ENCODE data around the gene TMEM174. TPM values are rescaled to one million over a fixed set of nuclear protein-coding genes. Genes with fewer than 3 reads are reported as not detected.

The TMEM174 gene, protein sequence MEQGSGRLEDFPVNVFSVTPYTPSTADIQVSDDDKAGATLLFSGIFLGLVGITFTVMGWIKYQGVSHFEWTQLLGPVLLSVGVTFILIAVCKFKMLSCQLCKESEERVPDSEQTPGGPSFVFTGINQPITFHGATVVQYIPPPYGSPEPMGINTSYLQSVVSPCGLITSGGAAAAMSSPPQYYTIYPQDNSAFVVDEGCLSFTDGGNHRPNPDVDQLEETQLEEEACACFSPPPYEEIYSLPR
- not detected for total RNA-seq (ENCODE audit: unreplicated experiment)
- long read RNA-seq = 0 reads

DNA sequence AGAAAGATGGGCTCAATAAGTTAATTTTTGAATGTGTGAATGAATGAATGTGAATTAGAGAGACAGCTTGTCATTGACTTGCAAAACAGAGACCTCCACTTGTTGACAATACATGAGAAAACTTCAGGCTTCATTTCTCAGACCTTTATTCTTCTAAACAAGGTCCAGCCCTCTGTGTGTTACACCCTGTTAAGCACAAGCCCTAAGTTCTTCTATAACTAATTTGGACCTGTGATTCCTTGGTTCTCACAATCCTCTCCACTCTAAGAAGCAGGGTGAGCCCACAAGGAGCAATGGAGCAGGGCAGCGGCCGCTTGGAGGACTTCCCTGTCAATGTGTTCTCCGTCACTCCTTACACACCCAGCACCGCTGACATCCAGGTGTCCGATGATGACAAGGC, at the start of gene TMEM174:
Gene TMEM174, plus strand, starts transcription at position 243 of the 400 bp plus-strand sequence. Its CDS starts 51 bp downstream, at position 294.
- TF ChIP-seq, protein P1, sequence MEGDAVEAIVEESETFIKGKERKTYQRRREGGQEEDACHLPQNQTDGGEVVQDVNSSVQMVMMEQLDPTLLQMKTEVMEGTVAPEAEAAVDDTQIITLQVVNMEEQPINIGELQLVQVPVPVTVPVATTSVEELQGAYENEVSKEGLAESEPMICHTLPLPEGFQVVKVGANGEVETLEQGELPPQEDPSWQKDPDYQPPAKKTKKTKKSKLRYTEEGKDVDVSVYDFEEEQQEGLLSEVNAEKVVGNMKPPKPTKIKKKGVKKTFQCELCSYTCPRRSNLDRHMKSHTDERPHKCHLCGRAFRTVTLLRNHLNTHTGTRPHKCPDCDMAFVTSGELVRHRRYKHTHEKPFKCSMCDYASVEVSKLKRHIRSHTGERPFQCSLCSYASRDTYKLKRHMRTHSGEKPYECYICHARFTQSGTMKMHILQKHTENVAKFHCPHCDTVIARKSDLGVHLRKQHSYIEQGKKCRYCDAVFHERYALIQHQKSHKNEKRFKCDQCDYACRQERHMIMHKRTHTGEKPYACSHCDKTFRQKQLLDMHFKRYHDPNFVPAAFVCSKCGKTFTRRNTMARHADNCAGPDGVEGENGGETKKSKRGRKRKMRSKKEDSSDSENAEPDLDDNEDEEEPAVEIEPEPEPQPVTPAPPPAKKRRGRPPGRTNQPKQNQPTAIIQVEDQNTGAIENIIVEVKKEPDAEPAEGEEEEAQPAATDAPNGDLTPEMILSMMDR (IDR thresholded peaks at IDR 0.05; ENCODE audit: partially characterized antibody, unreplicated experiment) = no peak
- peaks cover 2% of the 10 kb centered on the region for H3K4me1 Mint-ChIP-seq (ENCODE audit: low read depth, unreplicated experiment)
- H3K27ac Mint-ChIP-seq (ENCODE audit: unreplicated experiment) = no peak within 1 kb of the TSS
- H3K36me3 Mint-ChIP-seq (ENCODE audit: unreplicated experiment) = no peaks in the 10 kb centered on the region
- no peaks in the 10 kb centered on the region for H3K27me3 Mint-ChIP-seq (ENCODE audit: unreplicated experiment)
- no peak within 1 kb of the TSS for H3K4me3 Mint-ChIP-seq (ENCODE audit: unreplicated experiment)
- DNase-seq = no peak
- H3K9me3 Mint-ChIP-seq (ENCODE audit: unreplicated experiment) = no peaks in the 10 kb centered on the region

DNA sequence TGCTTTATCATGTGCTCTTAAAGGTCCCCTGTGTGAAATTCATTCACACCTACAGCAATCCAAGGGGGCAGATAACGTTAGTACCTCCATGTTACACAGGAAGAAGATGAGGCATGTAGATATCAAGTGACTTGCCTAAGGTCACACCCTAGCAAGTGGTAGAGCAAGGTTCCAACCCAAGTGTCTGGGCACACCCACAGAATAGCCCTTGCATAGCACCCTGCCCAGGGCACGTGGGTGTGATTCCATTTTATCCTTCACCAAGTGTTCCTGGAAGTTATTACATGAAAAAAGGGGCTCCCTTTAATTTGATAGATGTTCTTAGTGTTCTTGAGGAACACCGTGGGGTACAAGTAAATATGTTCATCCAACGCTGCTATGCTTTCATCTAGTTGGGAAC, 47.7 kb upstream of the TMEM174 start:
- H3K9me3 Mint-ChIP-seq (ENCODE audit: unreplicated experiment) = peaks cover 2% of the 10 kb centered on the region

DNA sequence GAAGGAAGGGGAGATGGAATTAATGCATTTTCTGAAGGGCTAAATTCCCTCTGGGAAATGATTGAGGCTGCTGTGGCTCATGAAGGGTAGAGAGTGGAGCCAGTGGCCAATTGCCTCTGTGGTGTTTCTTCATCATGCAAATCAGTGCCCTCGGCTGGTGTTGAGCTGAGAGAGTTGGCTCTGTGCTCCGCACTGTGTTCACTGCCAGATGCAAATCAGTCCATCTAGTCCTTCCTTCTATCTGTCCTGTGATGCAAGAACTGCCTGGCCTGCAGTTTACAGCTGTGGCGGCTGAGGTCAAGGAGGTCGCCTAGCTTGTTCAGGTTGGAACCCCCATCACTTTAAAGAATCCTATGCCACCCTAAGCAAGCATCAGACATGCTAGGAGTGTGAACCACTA, 46.6 kb upstream of the TMEM174 start:
- H3K27me3 Mint-ChIP-seq (ENCODE audit: unreplicated experiment) = peaks cover 2% of the 10 kb centered on the region
- no peak for DNase-seq
- peaks cover 8% of the 10 kb centered on the region for H3K36me3 Mint-ChIP-seq (ENCODE audit: unreplicated experiment)
- no peak overlapping the region for H3K27ac Mint-ChIP-seq (ENCODE audit: unreplicated experiment)
- TF ChIP-seq, protein P1 (IDR thresholded peaks at IDR 0.05; ENCODE audit: partially characterized antibody, unreplicated experiment) = no peak
- peaks cover 2% of the 10 kb centered on the region for H3K9me3 Mint-ChIP-seq (ENCODE audit: unreplicated experiment)
- H3K4me1 Mint-ChIP-seq (ENCODE audit: low read depth, unreplicated experiment) = peaks cover 7% of the 10 kb centered on the region
- H3K4me3 Mint-ChIP-seq (ENCODE audit: unreplicated experiment) = no peak overlapping the region

More for the DNA sequence above, 47.7 kb upstream of the TMEM174 start:
- H3K27me3 Mint-ChIP-seq (ENCODE audit: unreplicated experiment) = peaks cover 6% of the 10 kb centered on the region
- no peak for DNase-seq
- H3K27ac Mint-ChIP-seq (ENCODE audit: unreplicated experiment) = no peak overlapping the region
- H3K4me1 Mint-ChIP-seq (ENCODE audit: low read depth, unreplicated experiment) = peaks cover 10% of the 10 kb centered on the region
- no peak overlapping the region for H3K4me3 Mint-ChIP-seq (ENCODE audit: unreplicated experiment)
- peaks cover 8% of the 10 kb centered on the region for H3K36me3 Mint-ChIP-seq (ENCODE audit: unreplicated experiment)
- TF ChIP-seq, protein P1 (IDR thresholded peaks at IDR 0.05; ENCODE audit: partially characterized antibody, unreplicated experiment) = no peak

DNA sequence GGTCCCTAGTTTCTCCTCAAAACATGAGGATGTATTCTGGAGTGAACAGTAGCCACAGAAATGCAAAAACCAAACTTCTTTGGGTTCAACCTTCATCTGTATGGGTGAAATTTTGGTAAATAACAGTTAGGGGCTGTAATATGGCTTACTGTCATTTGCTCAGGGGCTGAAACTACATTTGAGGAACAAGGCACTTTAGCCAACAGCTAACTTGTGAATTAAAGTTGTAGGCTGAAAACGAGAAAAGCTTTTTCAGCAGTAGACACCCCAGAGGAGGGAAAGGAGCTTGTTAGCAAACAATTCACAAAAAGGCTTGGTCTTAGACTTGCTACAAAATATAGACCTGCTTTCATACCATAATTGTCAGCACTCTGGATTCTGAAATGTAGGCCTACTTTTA, 46.0 kb upstream of the TMEM174 start:
- Mint-ChIP-seq H3K4me1 (ENCODE audit: low read depth, unreplicated experiment) (peaks cover 6% of the 10 kb centered on the region), H3K9me3 (ENCODE audit: unreplicated experiment) (peaks cover 2% of the 10 kb centered on the region), H3K4me3 (ENCODE audit: unreplicated experiment) (no peak overlapping the region), H3K27me3 (ENCODE audit: unreplicated experiment) (no peaks in the 10 kb centered on the region), H3K36me3 (ENCODE audit: unreplicated experiment) (peaks cover 8% of the 10 kb centered on the region), H3K27ac (ENCODE audit: unreplicated experiment) (no peak overlapping the region)
- TF ChIP-seq, protein P1 (IDR thresholded peaks at IDR 0.05; ENCODE audit: partially characterized antibody, unreplicated experiment) = no peak
- DNase-seq = no peak

DNA sequence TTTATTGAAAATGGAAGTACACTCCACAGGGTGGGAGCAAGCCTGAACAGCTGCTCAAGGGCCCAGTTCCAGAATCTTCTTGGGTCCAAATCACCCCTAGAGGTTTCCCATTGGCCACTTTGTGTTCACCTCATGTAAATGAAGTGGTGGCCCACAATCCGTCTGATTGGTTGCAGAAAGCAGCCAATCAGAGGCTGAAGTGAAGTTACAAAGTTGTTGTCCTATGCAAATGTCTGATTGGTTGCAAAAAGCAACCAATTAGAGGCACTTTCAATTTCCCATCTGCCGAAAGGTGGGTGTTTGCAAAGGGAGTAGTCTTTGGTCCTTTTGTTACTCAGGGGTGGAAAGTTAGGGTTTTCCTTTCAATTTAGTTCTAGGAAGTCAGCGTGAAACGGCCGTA, 43.9 kb upstream of the TMEM174 start:
- Mint-ChIP-seq H3K9me3 (ENCODE audit: unreplicated experiment) (no peaks in the 10 kb centered on the region), H3K36me3 (ENCODE audit: unreplicated experiment) (peaks cover 6% of the 10 kb centered on the region), H3K27ac (ENCODE audit: unreplicated experiment) (no peak overlapping the region), H3K4me1 (ENCODE audit: low read depth, unreplicated experiment) (no peaks in the 10 kb centered on the region), H3K4me3 (ENCODE audit: unreplicated experiment) (no peak overlapping the region), H3K27me3 (ENCODE audit: unreplicated experiment) (no peaks in the 10 kb centered on the region)
- TF ChIP-seq, protein P1 (IDR thresholded peaks at IDR 0.05; ENCODE audit: partially characterized antibody, unreplicated experiment) = no peak
- no peak for DNase-seq
